Stromal cell of bone marrow (primary cell): ENCODE measurements around the gene CABP5.

Experiments used
- DNase-seq: peaks from one replicate; pipeline ENCODE4 v3.0.0-alpha.2; 2012; ENCODE audit warnings: low read depth

CABP5 gene

GRCh38 chr19:48030073-48030472 lies 13.8 kb downstream of the CABP5 start:
- DNase-seq, result no peak

- no peak for DNase-seq
These were observed 14.4 kb downstream of the CABP5 start for GRCh38 chr19:48029431-48029830.

- DNase-seq, result no peak
These were observed 18.4 kb downstream of the CABP5 start for GRCh38 chr19:48025480-48025879.

- DNase-seq, result no peak
These were observed 20.4 kb downstream of the CABP5 start for GRCh38 chr19:48023518-48023917.

- DNase-seq, result no peak
These were observed 20.9 kb downstream of the CABP5 start for GRCh38 chr19:48023011-48023410.

- DNase-seq, result no peak
These were observed 23.2 kb downstream of the CABP5 start for GRCh38 chr19:48020686-48021085.

GRCh38 chr19:48010932-48011758 lies 32.7 kb downstream of the CABP5 start:
- DNase-seq, result no peak

- no peak for DNase-seq
These were observed 37.1 kb downstream of the CABP5 start for GRCh38 chr19:48006762-48007161.

GRCh38 chr19:48004236-48004635 lies 39.6 kb downstream of the CABP5 start:
- no peak for DNase-seq

GRCh38 chr19:48000846-48001245 lies 43.0 kb downstream of the CABP5 start:
- DNase-seq, result no peak

GRCh38 chr19:47998800-47999199 lies 45.1 kb downstream of the CABP5 start:
- no peak for DNase-seq

GRCh38 chr19:47996230-47996727 lies 47.6 kb downstream of the CABP5 start:
- no peak for DNase-seq

GRCh38 chr19:47994209-47994802 lies 49.6 kb downstream of the CABP5 start, which contains the start of gene ELSPBP1:
Gene ELSPBP1 (plus strand): TSS chr19:47994632. CDS start chr19:48008668, 14,036 bp downstream.
- DNase-seq, result no peak

- DNase-seq, result no peak
These were observed 51.8 kb downstream of the CABP5 start, which contains the start of gene BSPH1 for GRCh38 chr19:47992070-47992469. Gene BSPH1 (minus strand): TSS chr19:47992170. CDS start chr19:47992081, 89 bp downstream.

GRCh38 chr19:47991191-47991808 lies 52.6 kb downstream of the CABP5 start:
- DNase-seq, result no peak
